PC-3 (cell line): ENCODE results near the gene CSF2.

Source experiments
- EZH2 ChIP-seq: fragments of 300-600 bp; sonication (generic); IDR thresholded peaks from one replicate; pipeline ENCODE4 v1.6.1; 2017; ENCODE audit warnings: antibody characterized with exemption, mild to moderate bottlenecking, low read length; ENCODE audit not compliant: unreplicated experiment
- TF ChIP-seq, protein P1 (sequence below): fragments of 300-600 bp; sonication (generic); conservative IDR thresholded peaks from 2 replicates; pipeline ENCODE4 v1.5.1; 2017; ENCODE audit warnings: antibody characterized with exemption, low read depth, mild to moderate bottlenecking, low read length

DNA sequence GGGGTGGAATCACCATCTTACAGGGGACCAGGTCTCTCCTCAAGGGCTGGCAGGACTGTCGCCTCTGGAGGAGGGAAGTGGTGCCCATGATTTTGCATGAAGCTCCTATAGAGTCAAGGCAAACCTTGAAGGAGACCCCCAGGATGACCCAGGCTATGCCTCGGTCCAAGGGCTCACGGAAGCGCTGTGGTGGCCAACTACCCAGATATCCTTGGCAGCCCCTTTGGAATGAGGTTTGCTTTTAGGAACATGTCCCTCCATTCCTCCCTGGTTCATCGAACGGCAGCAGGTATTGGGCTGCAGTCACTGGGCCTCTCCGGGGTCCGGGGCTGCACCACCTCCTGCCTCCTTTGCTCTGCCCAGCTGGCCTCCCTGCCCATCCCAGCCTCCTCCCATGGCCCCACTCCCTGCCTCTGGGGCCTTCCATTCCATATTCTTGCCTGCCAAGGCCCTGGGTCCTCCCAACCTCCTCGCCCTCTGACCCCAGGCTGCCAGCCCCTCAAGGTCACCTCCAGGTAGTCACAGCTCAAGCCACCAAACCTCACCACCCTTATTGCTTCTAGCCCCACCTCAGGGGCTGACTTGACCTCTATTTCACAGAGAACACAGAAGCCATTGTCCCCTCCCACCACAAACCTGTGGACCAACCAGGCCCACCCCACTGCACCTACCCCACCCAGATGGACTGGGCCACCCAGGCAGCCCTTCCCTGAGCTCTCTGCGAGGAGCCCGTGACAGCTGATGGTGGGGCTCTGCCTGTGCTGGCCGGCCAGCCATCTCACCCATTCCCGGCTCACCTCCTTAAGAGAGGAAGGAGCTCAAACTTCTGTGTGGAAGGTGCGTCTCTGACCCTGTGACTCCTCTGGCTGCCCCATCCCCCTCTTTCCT lies 16.7 kb upstream of the CSF2 start:
- TF ChIP-seq, protein P1, sequence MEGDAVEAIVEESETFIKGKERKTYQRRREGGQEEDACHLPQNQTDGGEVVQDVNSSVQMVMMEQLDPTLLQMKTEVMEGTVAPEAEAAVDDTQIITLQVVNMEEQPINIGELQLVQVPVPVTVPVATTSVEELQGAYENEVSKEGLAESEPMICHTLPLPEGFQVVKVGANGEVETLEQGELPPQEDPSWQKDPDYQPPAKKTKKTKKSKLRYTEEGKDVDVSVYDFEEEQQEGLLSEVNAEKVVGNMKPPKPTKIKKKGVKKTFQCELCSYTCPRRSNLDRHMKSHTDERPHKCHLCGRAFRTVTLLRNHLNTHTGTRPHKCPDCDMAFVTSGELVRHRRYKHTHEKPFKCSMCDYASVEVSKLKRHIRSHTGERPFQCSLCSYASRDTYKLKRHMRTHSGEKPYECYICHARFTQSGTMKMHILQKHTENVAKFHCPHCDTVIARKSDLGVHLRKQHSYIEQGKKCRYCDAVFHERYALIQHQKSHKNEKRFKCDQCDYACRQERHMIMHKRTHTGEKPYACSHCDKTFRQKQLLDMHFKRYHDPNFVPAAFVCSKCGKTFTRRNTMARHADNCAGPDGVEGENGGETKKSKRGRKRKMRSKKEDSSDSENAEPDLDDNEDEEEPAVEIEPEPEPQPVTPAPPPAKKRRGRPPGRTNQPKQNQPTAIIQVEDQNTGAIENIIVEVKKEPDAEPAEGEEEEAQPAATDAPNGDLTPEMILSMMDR, result no peak
- no peak for TF ChIP-seq EZH2
